ENCODE results near the gene PLA2G2A. TPM values are rescaled to one million over a fixed set of nuclear protein-coding genes. Genes with fewer than 3 reads are reported as not detected.
"Not testable (repeated sequence)": the region's sequence is repeated elsewhere in the genome, so short reads cannot be mapped to it uniquely, and the experiment has no call there.

PLA2G2A gene
- not detected in 2 replicates for total RNA-seq

DNA sequence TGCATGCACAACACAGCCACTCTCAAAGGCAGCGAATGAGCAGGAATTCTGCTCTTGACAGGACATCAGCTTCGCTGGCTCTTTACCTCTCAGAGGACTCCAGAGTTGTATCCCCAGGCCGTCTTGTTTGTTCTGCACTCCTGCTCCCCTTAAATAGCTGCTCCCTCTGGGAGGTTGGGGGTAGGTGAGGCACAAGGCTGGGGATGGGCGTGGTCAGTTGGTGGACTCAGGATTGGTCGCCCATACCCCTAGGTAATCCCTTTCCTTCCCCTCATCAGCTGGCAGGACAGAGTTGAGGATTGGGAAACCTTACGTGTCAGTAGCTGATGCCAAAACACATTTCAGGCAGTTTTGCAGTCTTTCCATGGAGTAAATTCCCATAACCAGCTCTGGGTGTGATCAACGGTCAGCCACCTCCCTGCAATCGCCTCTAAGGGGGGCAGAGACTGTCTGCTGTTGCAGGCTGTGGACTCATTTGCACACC lies at the start of gene PLA2G2A:
Gene PLA2G2A, minus strand, starts transcription at position 125 of the 484 bp plus-strand sequence. CDS start 845 bp downstream, outside the sequence.
- DNase-seq = no peak
- Mint-ChIP-seq H3K4me1 (no peaks in the 10 kb centered on the region), H3K9me3 (no peaks in the 10 kb centered on the region), H3K27ac (no peak within 1 kb of the TSS), H3K36me3 (ENCODE audit: low read depth) (no peaks in the 10 kb centered on the region), H3K4me3 (no peak within 1 kb of the TSS), H3K27me3 (peaks cover 17% of the 10 kb centered on the region)
- intact Hi-C loops (cut with micrococcal nuclease) = no loop called here

DNA sequence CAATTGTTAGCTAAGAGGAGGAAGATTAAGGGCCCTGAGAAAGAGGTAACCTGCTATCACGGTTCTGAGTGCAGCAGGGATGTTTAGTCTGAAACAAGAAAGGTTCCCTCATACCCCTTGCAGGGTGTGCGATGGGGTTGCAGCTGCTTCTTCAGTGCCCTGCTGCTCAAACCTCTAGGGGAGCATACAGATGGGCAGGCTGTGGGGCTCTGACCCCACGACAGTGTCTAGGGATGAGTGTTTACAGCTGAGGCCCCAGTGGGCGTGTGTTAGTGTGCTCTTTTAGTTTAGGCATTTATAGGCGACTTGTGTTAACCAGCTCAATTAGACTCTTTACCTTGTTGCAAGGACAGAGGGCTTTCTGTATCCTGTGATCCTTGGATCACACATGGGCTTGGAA lies 49.3 kb upstream of the PLA2G2A start:
- no peaks in the 10 kb centered on the region for H3K36me3 Mint-ChIP-seq (ENCODE audit: low read depth)
- no peak overlapping the region for H3K4me3 Mint-ChIP-seq
- H3K27ac Mint-ChIP-seq = no peak overlapping the region
- H3K4me1 Mint-ChIP-seq = no peaks in the 10 kb centered on the region
- no peak for DNase-seq
- intact Hi-C loops (cut with micrococcal nuclease) = no loop called here
- peaks cover 15% of the 10 kb centered on the region for H3K27me3 Mint-ChIP-seq
- H3K9me3 Mint-ChIP-seq = peaks cover 5% of the 10 kb centered on the region

DNA sequence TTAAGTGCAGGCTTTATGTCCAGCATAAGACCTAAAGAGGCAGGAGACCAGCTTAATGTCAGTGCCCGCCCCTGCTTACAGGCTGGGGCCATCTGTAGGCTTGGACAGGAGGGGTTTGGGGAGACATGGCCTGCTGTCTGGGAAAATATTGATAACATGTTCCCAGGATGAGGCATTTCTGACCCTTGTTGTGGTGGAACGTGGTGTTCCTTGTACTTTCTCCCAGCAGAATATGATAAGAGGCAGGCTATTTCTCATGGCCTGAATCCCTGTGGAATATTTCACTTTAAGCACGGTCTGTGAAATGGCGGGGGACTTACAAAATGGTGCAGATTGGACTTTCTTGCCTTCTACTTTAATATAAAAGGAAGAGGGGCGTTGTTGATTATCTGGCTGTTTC lies 48.7 kb upstream of the PLA2G2A start:
- Mint-ChIP-seq H3K4me1 (no peaks in the 10 kb centered on the region), H3K27me3 (peaks cover 15% of the 10 kb centered on the region), H3K27ac (no peak overlapping the region), H3K4me3 (no peak overlapping the region), H3K9me3 (peaks cover 2% of the 10 kb centered on the region), H3K36me3 (ENCODE audit: low read depth) (no peaks in the 10 kb centered on the region)
- intact Hi-C loops (cut with micrococcal nuclease) = no loop called here
- DNase-seq = no peak

- no peaks in the 10 kb centered on the region for H3K4me1 Mint-ChIP-seq
- no peak overlapping the region for H3K27ac Mint-ChIP-seq
- peaks cover 2% of the 10 kb centered on the region for H3K36me3 Mint-ChIP-seq (ENCODE audit: low read depth)
- no peak for DNase-seq
- intact Hi-C loops (cut with micrococcal nuclease) = no loop called here
- H3K27me3 Mint-ChIP-seq = peaks cover 8% of the 10 kb centered on the region
- H3K4me3 Mint-ChIP-seq = no peak overlapping the region
- H3K9me3 Mint-ChIP-seq = peaks cover 18% of the 10 kb centered on the region
These were observed 38.3 kb upstream of the PLA2G2A start for GRCh38 chr1:20017741-20018140.

- peaks cover 8% of the 10 kb centered on the region for H3K27me3 Mint-ChIP-seq
- H3K4me1 Mint-ChIP-seq = no peaks in the 10 kb centered on the region
- no peak for DNase-seq
- H3K9me3 Mint-ChIP-seq = peaks cover 18% of the 10 kb centered on the region
- H3K27ac Mint-ChIP-seq = no peak overlapping the region
- intact Hi-C loops (cut with micrococcal nuclease) = no loop called here
- no peak overlapping the region for H3K4me3 Mint-ChIP-seq
- H3K36me3 Mint-ChIP-seq (ENCODE audit: low read depth) = peaks cover 2% of the 10 kb centered on the region
These were observed 34.7 kb upstream of the PLA2G2A start for GRCh38 chr1:20014153-20014552.

DNA sequence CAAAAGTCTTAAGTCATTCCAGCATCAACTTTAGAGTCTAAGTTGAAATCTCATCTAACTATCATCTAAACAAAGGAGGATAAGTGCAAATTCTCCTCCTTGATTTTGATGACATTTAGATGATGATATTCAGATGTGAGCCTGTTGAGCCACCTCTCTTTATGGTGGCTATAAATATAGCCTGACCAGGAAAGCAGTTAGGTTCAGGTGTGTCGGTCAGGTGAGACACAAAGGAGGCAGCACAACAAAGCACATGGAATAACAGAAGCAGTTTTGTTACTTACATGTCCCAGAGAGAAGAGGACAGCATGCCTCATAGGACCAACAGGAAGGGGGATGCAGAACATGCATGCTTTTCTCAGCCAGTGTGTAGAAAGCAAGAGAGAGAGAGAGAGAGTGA lies 30.6 kb upstream of the PLA2G2A start:
- Mint-ChIP-seq H3K4me3 (no peak overlapping the region), H3K27ac (no peak overlapping the region), H3K36me3 (ENCODE audit: low read depth) (no peaks in the 10 kb centered on the region), H3K9me3 (peaks cover 8% of the 10 kb centered on the region), H3K27me3 (peaks cover 15% of the 10 kb centered on the region), H3K4me1 (no peaks in the 10 kb centered on the region)
- intact Hi-C loops (cut with micrococcal nuclease) = no loop called here
- no peak for DNase-seq

- H3K4me1 Mint-ChIP-seq = no peaks in the 10 kb centered on the region
- intact Hi-C loops (cut with micrococcal nuclease) = no loop called here
- H3K9me3 Mint-ChIP-seq = peaks cover 6% of the 10 kb centered on the region
- H3K36me3 Mint-ChIP-seq (ENCODE audit: low read depth) = no peaks in the 10 kb centered on the region
- H3K27ac Mint-ChIP-seq = no peak overlapping the region
- H3K27me3 Mint-ChIP-seq = peaks cover 18% of the 10 kb centered on the region
- no peak overlapping the region for H3K4me3 Mint-ChIP-seq
- no peak for DNase-seq
These were observed 29.8 kb upstream of the PLA2G2A start for GRCh38 chr1:20009212-20009611.

DNA sequence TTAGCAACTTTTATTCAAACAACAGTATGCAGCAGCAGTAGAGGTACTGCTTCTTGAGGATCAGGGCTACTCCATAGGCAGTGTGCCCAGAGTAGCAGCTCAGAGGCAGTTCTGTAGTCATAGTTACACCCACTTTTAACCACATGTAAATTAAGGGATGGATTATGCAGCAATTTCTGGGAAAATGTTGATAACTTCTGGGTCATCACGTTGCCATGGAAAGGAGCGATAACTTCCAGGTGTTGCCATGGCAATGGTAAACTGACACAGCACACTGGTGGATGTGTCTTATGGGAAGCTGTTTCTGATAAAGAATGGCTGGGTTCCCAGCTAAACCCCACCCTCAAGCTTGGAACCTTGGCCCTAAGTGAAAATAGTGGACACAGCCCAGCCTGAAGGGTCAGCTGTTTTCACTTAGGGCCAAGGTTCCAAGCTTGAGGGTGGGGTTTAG lies 29.0 kb upstream of the PLA2G2A start:
- intact Hi-C loops (cut with micrococcal nuclease) = no loop called here
- no peaks in the 10 kb centered on the region for H3K36me3 Mint-ChIP-seq (ENCODE audit: low read depth)
- no peak overlapping the region for H3K4me3 Mint-ChIP-seq
- H3K27ac Mint-ChIP-seq = no peak overlapping the region
- H3K9me3 Mint-ChIP-seq = peaks cover 7% of the 10 kb centered on the region
- no peak for DNase-seq
- peaks cover 21% of the 10 kb centered on the region for H3K27me3 Mint-ChIP-seq
- no peaks in the 10 kb centered on the region for H3K4me1 Mint-ChIP-seq

- DNase-seq; H3K4me3 Mint-ChIP-seq; H3K27ac Mint-ChIP-seq; H3K4me1 Mint-ChIP-seq; H3K36me3 Mint-ChIP-seq (ENCODE audit: low read depth); H3K9me3 Mint-ChIP-seq; intact Hi-C loops (cut with micrococcal nuclease): not testable (repeated sequence)
- peaks cover 28% of the 10 kb centered on the region for H3K27me3 Mint-ChIP-seq
These were observed 19.4 kb upstream of the PLA2G2A start for GRCh38 chr1:19998823-19999222.

GRCh38 chr1:19990689-19991088 lies 11.3 kb upstream of the PLA2G2A start:
- Mint-ChIP-seq H3K27me3 (peaks cover 46% of the 10 kb centered on the region), H3K27ac (no peak overlapping the region), H3K36me3 (ENCODE audit: low read depth) (no peaks in the 10 kb centered on the region), H3K4me1 (peaks cover 2% of the 10 kb centered on the region), H3K4me3 (no peak overlapping the region), H3K9me3 (no peaks in the 10 kb centered on the region)
- DNase-seq = no peak
- intact Hi-C loops (cut with micrococcal nuclease) = no loop called here

- H3K4me1 Mint-ChIP-seq; H3K9me3 Mint-ChIP-seq; H3K27ac Mint-ChIP-seq; H3K36me3 Mint-ChIP-seq (ENCODE audit: low read depth); DNase-seq; intact Hi-C loops (cut with micrococcal nuclease); H3K4me3 Mint-ChIP-seq: not testable (repeated sequence)
- peaks cover 46% of the 10 kb centered on the region for H3K27me3 Mint-ChIP-seq
These were observed 10.8 kb upstream of the PLA2G2A start for GRCh38 chr1:19990182-19990582.

GRCh38 chr1:19988267-19989006 lies 9.0 kb upstream of the PLA2G2A start:
- intact Hi-C loops (cut with micrococcal nuclease) = no loop called here
- Mint-ChIP-seq H3K4me1 (peaks cover 2% of the 10 kb centered on the region), H3K36me3 (ENCODE audit: low read depth) (no peaks in the 10 kb centered on the region), H3K9me3 (no peaks in the 10 kb centered on the region), H3K27me3 (peaks cover 39% of the 10 kb centered on the region), H3K27ac (no peak overlapping the region), H3K4me3 (no peak overlapping the region)
- DNase-seq = no peak

- no peak overlapping the region for H3K27ac Mint-ChIP-seq
- peaks cover 2% of the 10 kb centered on the region for H3K4me1 Mint-ChIP-seq
- no peaks in the 10 kb centered on the region for H3K9me3 Mint-ChIP-seq
- H3K27me3 Mint-ChIP-seq = peaks cover 37% of the 10 kb centered on the region
- intact Hi-C loops (cut with micrococcal nuclease) = no loop called here
- no peak overlapping the region for H3K4me3 Mint-ChIP-seq
- DNase-seq = no peak
- H3K36me3 Mint-ChIP-seq (ENCODE audit: low read depth) = no peaks in the 10 kb centered on the region
These were observed 8.3 kb upstream of the PLA2G2A start for GRCh38 chr1:19987719-19988118.

DNA sequence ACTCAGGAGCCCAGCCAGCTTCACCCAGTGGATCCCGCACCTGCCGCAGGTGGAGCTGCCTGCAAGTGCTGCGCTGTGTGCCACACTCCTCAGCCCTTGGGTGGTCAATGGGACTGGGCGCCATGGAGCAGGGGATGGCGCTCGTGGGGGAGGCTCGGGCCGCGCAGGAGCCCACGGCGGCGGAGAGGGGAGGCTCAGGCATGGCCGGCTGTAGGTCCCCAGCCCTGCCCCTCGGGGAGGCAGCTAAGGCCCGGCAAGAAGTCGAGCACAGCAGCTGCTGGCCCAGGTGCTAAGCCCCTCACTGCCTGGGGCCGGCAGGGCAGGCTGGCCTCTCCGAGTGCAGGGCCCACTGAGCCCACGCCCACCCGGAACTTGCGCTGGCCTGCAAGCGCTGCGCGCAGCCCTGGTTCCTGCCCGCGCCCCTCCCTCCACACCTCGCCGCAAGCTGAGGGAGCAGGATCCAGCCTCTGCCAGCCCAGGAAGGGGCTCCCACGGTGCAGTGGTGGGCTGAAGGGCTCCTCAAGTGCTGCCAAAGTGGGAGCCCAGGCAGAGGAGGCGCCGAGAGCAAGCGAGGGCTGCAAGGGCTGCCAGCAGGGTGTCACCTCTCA lies 5.1 kb upstream of the PLA2G2A start:
- H3K9me3 Mint-ChIP-seq; H3K27ac Mint-ChIP-seq; DNase-seq; intact Hi-C loops (cut with micrococcal nuclease); H3K4me1 Mint-ChIP-seq; H3K4me3 Mint-ChIP-seq; H3K36me3 Mint-ChIP-seq (ENCODE audit: low read depth): not testable (repeated sequence)
- H3K27me3 Mint-ChIP-seq = peaks cover 25% of the 10 kb centered on the region
